Ascending aorta (tissue), 2 donors: ENCODE data around the gene PRUNE2. TPM values are rescaled to one million over a fixed set of nuclear protein-coding genes. Genes with fewer than 3 reads are reported as not detected.

Experiments used
- DNase-seq, 2 donors: peaks; one replicate each; pipeline ENCODE4 v3.0.0-alpha.2; 2019; ENCODE audit warnings: low spot score in 2 of 2
- H3K27ac ChIP-seq, 2 donors: fragments of 200-600 bp; sonication (generic); one replicate each; pipeline ENCODE4 v1.5.1; 2016 to 2017; ENCODE audit warnings: mild to moderate bottlenecking in 1 of 2
- H3K27me3 ChIP-seq: fragments of 200-600 bp; sonication (generic); one replicate; pipeline ENCODE4 v1.5.1; 2017
- H3K36me3 ChIP-seq, 2 donors: fragments of 200-600 bp; sonication (generic); one replicate each; pipeline ENCODE4 v1.5.1; 2016
- H3K4me1 ChIP-seq, 2 donors: fragments of 200-600 bp; sonication (generic); one replicate each; pipeline ENCODE4 v1.5.1; 2016 to 2017; ENCODE audit warnings: mild to moderate bottlenecking in 1 of 2
- H3K4me3 ChIP-seq, 2 donors: fragments of 200-600 bp; sonication (generic); one replicate each; pipeline ENCODE4 v1.5.1; 2016 to 2017; ENCODE audit warnings: mild to moderate bottlenecking in 1 of 2
- H3K9me3 ChIP-seq, 2 donors: fragments of 200-600 bp; sonication (generic); one replicate each; pipeline ENCODE4 v1.5.1; 2016
- CTCF ChIP-seq, 3 experiments: fragments of 200-600 bp in 2 of 3; fragments of 450-650 bp in 1 of 3; sonication (generic) in 2 of 3; IDR thresholded peaks; one replicate each; pipeline ENCODE4 v1.5.1; 2016 to 2019; ENCODE audit warnings: antibody characterized with exemption in 3 of 3, mild to moderate bottlenecking in 1 of 3, moderate library complexity in 1 of 3
- intact Hi-C: fragments of 100-400 bp; cut with DNase I; formaldehyde crosslinking; loops from one replicate; pipeline ENCODE4 v1.15.1; 2023
- total RNA-seq: library from RNA; depleted of rRNA; stranded (reverse); fragments of >200 nt; gene quantifications from one replicate; pipeline ENCODE4 v1.1.0, GENCODE V29; 2016

The PRUNE2 gene
- total RNA-seq, 1 donor from 2014 or later = 200 TPM

GRCh38 chr9:76588316-76588715 is 317.6 kb downstream of the PRUNE2 start:
- DNase-seq = no peak
- no peaks in the 10 kb centered on the region for H3K27me3 ChIP-seq
- H3K36me3 ChIP-seq = no peaks in the 10 kb centered on the region
- H3K27ac ChIP-seq = no peak overlapping the region
- intact Hi-C loops = no loop called here
- H3K9me3 ChIP-seq = no peaks in the 10 kb centered on the region
- TF ChIP-seq CTCF (IDR thresholded peaks at IDR 0.05) = no peak
- H3K4me3 ChIP-seq = no peak overlapping the region
- H3K4me1 ChIP-seq = no peaks in the 10 kb centered on the region

GRCh38 chr9:76586390-76587314 is 319.3 kb downstream of the PRUNE2 start:
- no peak for TF ChIP-seq CTCF (IDR thresholded peaks at IDR 0.05)
- H3K4me3 ChIP-seq = no peak overlapping the region
- intact Hi-C loops = no loop called here

GRCh38 chr9:76585487-76586389 is 320.2 kb downstream of the PRUNE2 start:
- no peak for DNase-seq
- H3K4me3 ChIP-seq = no peak overlapping the region
- intact Hi-C loops = no loop called here
- H3K27ac ChIP-seq = no peak overlapping the region
- no peak for TF ChIP-seq CTCF (IDR thresholded peaks at IDR 0.05)
- no peaks in the 10 kb centered on the region for H3K27me3 ChIP-seq
- H3K9me3 ChIP-seq = no peaks in the 10 kb centered on the region
- no peaks in the 10 kb centered on the region for H3K36me3 ChIP-seq
- H3K4me1 ChIP-seq = no peaks in the 10 kb centered on the region

More at GRCh38 chr9:76586390-76587314, 319.3 kb downstream of the PRUNE2 start:
- no peaks in the 10 kb centered on the region for H3K36me3 ChIP-seq
- H3K27me3 ChIP-seq = no peaks in the 10 kb centered on the region
- DNase-seq = no peak
- H3K4me1 ChIP-seq = no peaks in the 10 kb centered on the region
- H3K9me3 ChIP-seq = no peaks in the 10 kb centered on the region
- H3K27ac ChIP-seq = no peak overlapping the region

- Histone ChIP-seq H3K9me3 (no peaks in the 10 kb centered on the region), H3K4me1 (no peaks in the 10 kb centered on the region), H3K27me3 (no peaks in the 10 kb centered on the region), H3K36me3 (no peaks in the 10 kb centered on the region), H3K4me3 (no peak overlapping the region), H3K27ac (no peak overlapping the region)
- no peak for DNase-seq
- intact Hi-C loops = no loop called here
- TF ChIP-seq CTCF (IDR thresholded peaks at IDR 0.05) = no peak
Observed at GRCh38 chr9:76583256-76583655, 322.7 kb downstream of the PRUNE2 start.

- H3K27me3 ChIP-seq = no peaks in the 10 kb centered on the region
- no peak overlapping the region for H3K27ac ChIP-seq
- no peaks in the 10 kb centered on the region for H3K9me3 ChIP-seq
- H3K4me1 ChIP-seq = no peaks in the 10 kb centered on the region
- no peak for TF ChIP-seq CTCF (IDR thresholded peaks at IDR 0.05)
- no peak for DNase-seq
- no peak overlapping the region for H3K4me3 ChIP-seq
- intact Hi-C loops = no loop called here
- no peaks in the 10 kb centered on the region for H3K36me3 ChIP-seq
Observed at GRCh38 chr9:76581731-76582130, 324.2 kb downstream of the PRUNE2 start.
